Measurements from ENCODE around the gene RIC8B. TPM values are rescaled to one million over a fixed set of nuclear protein-coding genes. Genes with fewer than 3 reads are reported as not detected.

RIC8B gene
- total RNA-seq, 1 experiment from 2014 or later: 29.0 TPM

GRCh38 chr12:106926657-106927056 is 152.2 kb downstream of the RIC8B start:
- Histone ChIP-seq H3K4me1 (ENCODE audit: insufficient read depth, low read length) (no peaks in the 10 kb centered on the region), H3K56ac (ENCODE audit: insufficient read length, low read depth, low read length) (no peak overlapping the region), H2BK5ac (ENCODE audit: insufficient read length, low read length) (no peak overlapping the region), H3K4me2 (ENCODE audit: insufficient read depth, insufficient read length, low read length) (no peak overlapping the region), H2AFZ (ENCODE audit: low read length) (no peak overlapping the region), H4K91ac (ENCODE audit: insufficient read length, low read depth, low read length) (no peak overlapping the region), H2BK120ac (ENCODE audit: low read depth, low read length, poor library complexity, severe bottlenecking) (no peak overlapping the region), H4K8ac (replicated peaks; ENCODE audit: insufficient read length, low read depth, low read length) (no peak overlapping the region), H4K5ac (ENCODE audit: insufficient read length, low read depth, low read length) (no peak overlapping the region), H2BK20ac (ENCODE audit: low read depth, low read length, poor library complexity, severe bottlenecking) (no peak overlapping the region), H3K18ac (ENCODE audit: insufficient read length, low read depth, low read length) (no peak overlapping the region), H3K4ac (ENCODE audit: low read depth, low read length) (no peak overlapping the region), H2BK15ac (ENCODE audit: low read depth, low read length) (no peak overlapping the region), H3K27ac (ENCODE audit: insufficient read length, low read depth, low read length) (no peak overlapping the region), H3K79me2 (ENCODE audit: insufficient read depth, low read length) (no peaks in the 10 kb centered on the region), H3T11ph (ENCODE audit: low read length) (no peak overlapping the region), H3K23ac (ENCODE audit: insufficient read length, low read depth, low read length) (no peak overlapping the region), H4K20me1 (ENCODE audit: control insufficient read depth, insufficient read depth, insufficient read length) (no peaks in the 10 kb centered on the region), H3K9ac (ENCODE audit: extremely low read depth, insufficient read length, low read length) (no peak overlapping the region), H3K9me3 (ENCODE audit: control insufficient read depth, low read depth, low read length) (no peaks in the 10 kb centered on the region), H2AK5ac (ENCODE audit: insufficient read length, low read length) (no peak overlapping the region), H3K79me1 (ENCODE audit: insufficient read depth, low read depth, low read length, poor library complexity, severe bottlenecking) (no peaks in the 10 kb centered on the region), H2BK12ac (ENCODE audit: insufficient read length, low read depth, low read length) (no peak overlapping the region), H3K14ac (ENCODE audit: insufficient read depth, low read length) (no peak overlapping the region), H3K23me2 (ENCODE audit: insufficient read length, low read depth, low read length, poor library complexity, severe bottlenecking) (no peaks in the 10 kb centered on the region), H3K27me3 (ENCODE audit: insufficient read depth, low read length) (no peaks in the 10 kb centered on the region)
- H3K9me3 Mint-ChIP-seq: peaks cover 7 to 12% of the 10 kb centered on the region in 2 experiments; a peak in 4 of 5 replicates
- no peak for DNase-seq
- no peak overlapping the region for H3K4me3 Mint-ChIP-seq
- no peaks in the 10 kb centered on the region for H3K4me1 Mint-ChIP-seq
- no peak for TF ChIP-seq CTCF (conservative IDR thresholded peaks at IDR 0.05)
- peaks cover 0 to 5% (median 1%) of the 10 kb centered on the region in 3 experiments; a peak in 5 of 7 replicates for H3K36me3 Mint-ChIP-seq (ENCODE audit: insufficient read depth in 1 of 3, low read depth in 3 of 3)
- H3K27ac Mint-ChIP-seq: no peak overlapping the region
- no CpG with 5 or more reads among the region's 1 CpG for WGBS (ENCODE audit: extremely low coverage, insufficient read length, low lambda C conversion rate)
- H3K27me3 Mint-ChIP-seq (ENCODE audit: low read depth): no peaks in the 10 kb centered on the region; the same call in none of the 2 replicates

Measured in H9 (cell line).